Spinal cord (tissue), 10 donors: ENCODE measurements around the gene PAPPA2. TPM values are rescaled to one million over a fixed set of nuclear protein-coding genes. Genes with fewer than 3 reads are reported as not detected.

Source experiments
- DNase-seq, 6 donors: peaks; one replicate each; pipeline versions ENCODE4 v3.0.0 to v3.0.0-alpha.2; 2013 to 2015; ENCODE audit warnings: low spot score in 6 of 6, low read depth in 4 of 6
- H3K27ac ChIP-seq: one replicate; pipeline ENCODE4 v1.5.1; 2013; ENCODE audit warnings: low read depth, low read length, control low read depth
- H3K27me3 ChIP-seq: one replicate; pipeline ENCODE4 v1.6.1; 2013; ENCODE audit warnings: low read length; ENCODE audit not compliant: control insufficient read depth, insufficient read depth
- H3K36me3 ChIP-seq: one replicate; pipeline ENCODE4 v1.6.1; 2013; ENCODE audit warnings: low read length; ENCODE audit not compliant: control insufficient read depth, insufficient read depth
- H3K4me1 ChIP-seq: one replicate; pipeline ENCODE4 v1.6.1; 2013; ENCODE audit warnings: low read length; ENCODE audit not compliant: control insufficient read depth, insufficient read depth
- H3K4me3 ChIP-seq: one replicate; pipeline ENCODE4 v1.5.1; 2013; ENCODE audit warnings: low read depth, low read length, control low read depth
- H3K9me3 ChIP-seq: one replicate; pipeline ENCODE4 v1.6.1; 2013; ENCODE audit warnings: low read length; ENCODE audit not compliant: control insufficient read depth, insufficient read depth
- WGBS: methylation state at CpG from one replicate; pipeline ENCODE4 v1.1.5; 2013; ENCODE audit warnings: missing lambda C conversion rate; ENCODE audit not compliant: insufficient coverage; 5-methylcytosine and 5-hydroxymethylcytosine counted together
- polyA plus RNA-seq, 2 donors: library from polyadenylated mRNA; unstranded; fragments of 120-200 nt; gene quantifications; one replicate each; pipeline ENCODE4 v1.2.1, GENCODE V29; 2013; ENCODE audit not compliant: insufficient read length in 2 of 2
- total RNA-seq, 2 donors: library from RNA; depleted of rRNA in 1 of 2; stranded (reverse); fragments of 120-200 nt in 1 of 2; fragments of >200 nt in 1 of 2; gene quantifications; one replicate each; pipeline versions ENCODE4 v1.2.3 to v1.2.4, GENCODE V29; 2013 to 2014
- donor health status: healthy.

The PAPPA2 gene
- total and polyA plus RNA-seq, 4 donors: 1.8 to 3.9 (median 3.0) TPM

- H3K4me3 ChIP-seq: no peak overlapping the region
- peaks cover 22% of the 10 kb centered on the region for H3K36me3 ChIP-seq
- H3K27me3 ChIP-seq: no peaks in the 10 kb centered on the region
- H3K4me1 ChIP-seq: peaks cover 7% of the 10 kb centered on the region
- H3K9me3 ChIP-seq: no peaks in the 10 kb centered on the region
- no peak for DNase-seq
- no peak overlapping the region for H3K27ac ChIP-seq
- WGBS: 91% methylated on average over 7 of the region's 8 CpGs
Measured at GRCh38 chr1:176894450-176894849, 431.5 kb downstream of the PAPPA2 start.
